Measurements from ENCODE around the gene BORCS5. TPM values are rescaled to one million over a fixed set of nuclear protein-coding genes. Genes with fewer than 3 reads are reported as not detected.

Gene BORCS5
- polyA plus RNA-seq, 4 donors, result 7.6 to 8.9 (median 8.0) TPM

- DNase-seq (ENCODE audit: low read depth in 4 of 4, low spot score in 3 of 4), result no peak
Observed at GRCh38 chr12:12507121-12507520, 150.2 kb downstream of the BORCS5 start.

- no peak for DNase-seq (ENCODE audit: low read depth in 4 of 4, low spot score in 3 of 4)
Observed at GRCh38 chr12:12508612-12509011, 151.7 kb downstream of the BORCS5 start.

- no peak for DNase-seq (ENCODE audit: low read depth in 4 of 4, low spot score in 3 of 4)
Observed at GRCh38 chr12:12510141-12510540, 153.3 kb downstream of the BORCS5 start.

- DNase-seq (ENCODE audit: low read depth in 4 of 4, low spot score in 3 of 4), result no peak
Observed at GRCh38 chr12:12510551-12510950, 153.7 kb downstream of the BORCS5 start.

- no peak for DNase-seq (ENCODE audit: low read depth in 4 of 4, low spot score in 3 of 4)
Observed at GRCh38 chr12:12511021-12511783, 154.3 kb downstream of the BORCS5 start.

GRCh38 chr12:12511895-12512711, 155.2 kb downstream of the BORCS5 start:
- DNase-seq (ENCODE audit: low read depth in 4 of 4, low spot score in 3 of 4), result no peak

GRCh38 chr12:12513416-12514006, 156.6 kb downstream of the BORCS5 start:
- no peak for DNase-seq (ENCODE audit: low read depth in 4 of 4, low spot score in 3 of 4)

- DNase-seq (ENCODE audit: low read depth in 4 of 4, low spot score in 3 of 4), result no peak
Observed at GRCh38 chr12:12518464-12518845, 161.6 kb downstream of the BORCS5 start.

GRCh38 chr12:12518919-12519318, 162.0 kb downstream of the BORCS5 start:
- DNase-seq (ENCODE audit: low read depth in 4 of 4, low spot score in 3 of 4), result no peak

Other genes starting within 250 kb of the BORCS5 start
- 10 to 100 TPM; 62.2 to 66.2 (median 65.0) TPM for gene LRP6, start 90.0 kb upstream of the BORCS5 start, polyA plus RNA-seq (ENCODE audit: insufficient read length in 4 of 4)
- 10 to 100 TPM; 32.9 to 39.5 (median 35.8) TPM for gene MANSC1, start 6.8 kb upstream of the BORCS5 start, polyA plus RNA-seq (ENCODE audit: insufficient read length in 4 of 4)
- gene DUSP16, start 205.8 kb downstream of the BORCS5 start, polyA plus RNA-seq (ENCODE audit: insufficient read length in 4 of 4), result 10 to 100 TPM; 25.4 to 33.9 (median 29.5) TPM

Data from left renal pelvis (tissue), 4 donors.